HG02981 (cell line): ENCODE results near the gene PTCD2.
"Not testable (repeated sequence)": the region's sequence is repeated elsewhere in the genome, so short reads cannot be mapped to it uniquely, and the experiment has no call there.

ENCODE experiments used
- ATAC-seq: cut with Tn5 transposase; IDR thresholded peaks from one replicate; pipeline ENCODE4 v1.9.1; 2021; ENCODE audit warnings: mild to moderate bottlenecking, moderate library complexity; ENCODE audit not compliant: unreplicated experiment

Gene PTCD2

DNA sequence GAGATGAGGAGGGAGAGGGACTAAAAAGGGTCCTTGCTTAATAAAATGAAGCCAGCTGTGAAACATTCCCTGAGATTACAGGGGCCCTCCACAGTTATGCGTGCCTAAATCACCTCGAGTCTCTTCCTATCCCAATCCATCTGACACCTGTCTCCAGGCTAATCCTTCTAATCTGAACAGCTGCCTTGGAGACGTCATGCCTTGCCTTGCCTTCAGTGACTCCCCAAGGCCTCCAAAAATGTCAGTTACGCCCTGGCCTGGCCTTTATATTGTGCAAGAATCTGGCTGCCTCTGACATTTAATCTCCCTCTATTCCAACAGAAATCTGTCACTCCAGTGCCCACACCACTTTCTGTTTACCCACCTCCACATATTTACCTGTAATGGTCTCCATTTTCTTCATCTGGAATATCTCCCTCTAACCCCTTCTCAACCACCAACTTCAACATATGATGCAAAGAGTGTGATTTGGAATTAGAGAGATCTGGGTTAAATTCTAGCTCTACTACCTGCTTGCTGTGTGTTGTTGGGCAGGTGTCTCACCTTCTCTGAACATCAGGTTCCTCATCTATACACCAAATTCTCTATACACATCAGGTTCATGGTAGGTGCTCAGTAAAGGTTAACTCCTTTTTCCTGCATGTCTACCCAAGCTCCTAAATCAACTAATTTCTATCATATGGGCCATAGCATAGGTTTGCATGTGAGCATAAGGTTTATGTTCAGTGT, 57.9 kb downstream of the PTCD2 start:
- no peak for ATAC-seq

GRCh38 chr5:72378639-72379289, 58.6 kb downstream of the PTCD2 start:
- ATAC-seq = no peak

DNA sequence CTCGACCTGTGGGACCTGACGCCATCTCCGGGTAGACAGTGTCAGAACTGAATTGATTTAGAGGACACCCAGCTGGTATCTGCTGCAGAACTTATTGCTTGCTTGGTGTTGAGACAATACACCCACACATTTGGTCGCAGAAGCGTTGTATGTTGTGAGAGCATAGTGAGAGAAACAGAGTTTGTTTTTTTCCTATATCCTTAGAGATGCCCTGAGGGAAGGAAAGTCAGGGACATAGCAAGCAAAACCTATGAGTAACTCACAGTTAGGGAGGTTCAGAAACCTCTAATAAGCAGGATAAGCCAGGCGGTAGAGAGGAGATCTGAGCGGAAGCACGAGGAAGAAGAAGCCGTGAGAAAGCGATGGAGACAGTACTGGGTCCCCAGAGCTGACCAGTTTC, 59.8 kb downstream of the PTCD2 start:
- no peak for ATAC-seq

DNA sequence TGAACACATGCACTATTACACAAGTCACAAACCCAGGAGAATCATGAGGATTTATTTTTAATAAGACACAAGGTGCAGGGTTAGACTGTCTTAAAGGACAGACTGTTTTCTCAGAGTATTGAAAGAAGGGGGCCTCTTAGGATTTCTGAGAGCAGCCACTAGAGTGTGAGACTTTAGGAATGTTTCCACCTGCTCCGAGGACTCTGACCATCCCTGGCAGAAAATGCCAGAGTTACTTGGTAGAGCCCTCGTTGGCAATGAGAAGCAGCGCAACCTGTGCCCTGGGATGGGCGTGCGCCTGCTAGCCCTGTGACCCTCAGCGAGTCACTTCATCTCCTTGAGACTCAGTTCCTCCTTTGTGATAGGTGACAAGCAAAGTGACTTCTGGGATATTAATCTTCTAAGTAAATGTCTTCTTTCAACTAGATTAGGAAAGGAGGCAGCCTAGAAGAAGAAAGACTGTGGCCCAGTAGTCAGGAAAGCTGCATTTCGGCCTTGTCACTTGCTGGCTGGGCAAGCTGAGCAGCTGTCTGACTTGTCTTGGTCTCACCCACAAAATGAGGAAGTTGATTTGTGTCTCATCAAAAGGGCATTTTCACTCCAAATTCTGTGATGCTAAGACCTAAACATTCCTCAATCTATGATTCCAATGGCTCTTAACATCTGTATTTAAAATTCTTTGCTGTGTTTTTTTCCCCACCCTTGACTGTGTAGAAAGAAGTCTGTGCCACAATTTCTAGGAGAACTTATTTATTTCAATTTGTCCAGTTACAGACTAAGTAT, 60.5 kb downstream of the PTCD2 start:
- ATAC-seq = no peak

DNA sequence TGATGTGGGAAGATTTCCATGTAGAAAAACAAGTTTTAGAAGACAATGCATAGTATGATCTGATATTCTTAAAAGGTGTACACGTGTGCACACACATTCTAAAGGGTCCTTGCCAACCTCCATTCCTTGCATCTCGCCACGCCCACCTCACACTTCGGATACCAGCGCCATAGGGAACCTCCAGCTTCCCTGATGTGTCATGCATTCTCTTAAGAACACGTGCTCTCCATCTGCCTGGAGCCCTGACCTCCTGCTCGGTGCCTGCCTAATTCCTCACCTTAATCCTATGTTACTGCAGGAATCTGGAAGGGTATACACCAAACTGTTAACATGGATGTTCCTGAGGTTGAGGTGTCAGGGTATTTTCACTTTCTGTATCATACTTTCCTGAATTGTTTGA, 63.1 kb downstream of the PTCD2 start:
- no peak for ATAC-seq

GRCh38 chr5:72383726-72384125, 63.6 kb downstream of the PTCD2 start:
- ATAC-seq = no peak

DNA sequence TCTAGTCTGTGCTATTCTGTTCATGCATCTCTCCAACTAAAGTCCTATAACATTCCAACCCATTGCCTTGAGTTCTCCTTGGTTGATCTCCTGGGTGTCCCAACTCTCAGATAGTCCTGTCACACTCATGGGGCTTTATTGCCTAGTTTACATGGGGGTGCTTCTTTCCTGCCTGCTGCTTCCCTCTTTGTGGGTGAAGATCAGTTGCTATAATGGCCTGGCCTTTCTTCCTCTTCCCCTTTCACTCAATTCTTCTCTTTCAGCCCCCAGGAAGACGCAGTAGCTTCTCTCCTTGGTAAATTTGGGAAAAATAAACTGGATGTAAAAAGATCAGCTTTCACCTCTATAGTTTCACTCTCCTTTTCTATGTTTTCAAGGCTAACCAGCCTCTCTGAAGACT, 66.5 kb downstream of the PTCD2 start:
- ATAC-seq = no peak

- no peak for ATAC-seq
Observed at GRCh38 chr5:72387985-72388384, 67.8 kb downstream of the PTCD2 start.

DNA sequence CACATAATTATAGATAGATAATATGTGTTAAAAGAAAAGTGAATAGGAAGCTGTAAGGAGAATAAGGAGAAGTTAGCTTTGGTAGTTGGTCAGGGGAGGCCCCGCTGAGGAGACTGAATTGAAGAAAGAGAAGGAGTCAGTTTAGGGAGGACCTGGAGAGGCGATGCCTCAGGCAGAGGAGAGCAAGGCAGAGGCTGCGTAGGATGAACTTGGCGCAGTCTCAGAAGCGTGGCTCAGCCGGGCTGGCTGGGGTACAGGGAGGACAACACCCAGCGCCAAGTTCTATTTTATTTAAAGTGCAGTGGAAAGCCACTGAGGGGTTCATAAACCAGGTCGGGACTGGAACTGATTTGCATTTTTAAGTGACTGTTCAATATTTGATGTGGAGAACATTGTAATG, 68.5 kb downstream of the PTCD2 start:
- no peak for ATAC-seq

DNA sequence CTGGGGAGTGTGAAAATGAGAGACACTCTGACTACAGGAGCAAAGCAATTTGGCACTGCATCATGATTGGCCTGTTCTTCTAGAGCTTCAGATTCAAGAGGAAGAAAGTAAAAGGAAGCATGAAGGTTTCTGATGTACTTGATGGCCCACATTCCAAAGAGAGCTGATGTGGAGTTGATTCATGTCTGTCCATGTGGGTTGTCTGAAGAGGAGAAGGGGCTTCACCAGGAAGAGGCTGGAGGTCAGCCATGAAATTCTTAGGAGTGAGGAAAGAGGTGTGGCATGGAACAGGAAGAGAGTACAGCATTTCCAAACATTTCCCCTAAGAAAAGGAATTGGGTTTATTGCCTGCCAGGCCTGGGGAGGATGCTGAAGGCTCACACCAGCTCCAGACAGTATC, 70.7 kb downstream of the PTCD2 start:
- no peak for ATAC-seq

DNA sequence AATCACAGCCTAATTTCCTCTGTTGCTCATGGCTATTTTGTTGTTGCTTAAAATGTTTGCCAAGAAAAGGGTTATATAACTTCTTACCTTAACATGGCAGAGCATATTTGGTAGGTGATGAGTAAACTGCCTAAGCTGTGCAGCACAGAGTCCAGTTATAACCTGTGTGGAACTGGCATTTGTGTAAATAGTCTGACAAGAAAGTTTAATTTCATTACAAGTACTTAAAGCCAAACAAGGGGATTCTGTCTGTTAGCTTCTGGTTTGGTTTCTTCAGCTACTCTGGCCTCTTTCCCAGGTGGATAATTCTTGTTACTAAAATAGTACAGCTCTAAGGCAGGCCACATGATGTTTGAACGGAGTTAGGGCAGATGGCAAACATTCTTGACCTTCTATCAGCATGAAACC, 72.2 kb downstream of the PTCD2 start:
- no peak for ATAC-seq

DNA sequence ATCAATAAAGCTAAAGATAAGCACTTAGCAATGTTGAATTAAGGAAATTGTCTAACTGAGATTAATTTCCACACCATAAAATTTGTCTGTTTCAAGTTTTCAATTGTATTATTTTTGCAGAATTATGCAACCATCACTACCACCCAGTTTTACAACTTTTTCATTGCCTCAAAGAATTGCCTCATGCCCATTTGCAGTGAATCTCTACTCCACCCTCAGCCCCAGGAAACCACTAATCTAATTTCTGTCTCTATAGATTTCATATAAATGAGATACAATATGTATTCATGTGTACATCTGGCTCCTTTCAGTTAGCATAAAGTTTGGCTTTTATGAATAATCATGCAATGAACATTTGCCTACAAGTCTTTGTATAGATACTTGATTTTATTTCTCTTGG, 72.9 kb downstream of the PTCD2 start:
- ATAC-seq = no peak

- peak; percentile 56 for ATAC-seq
Observed at GRCh38 chr5:72394688-72395087, 74.5 kb downstream of the PTCD2 start.

GRCh38 chr5:72397836-72398235, 77.7 kb downstream of the PTCD2 start:
- no peak for ATAC-seq

DNA sequence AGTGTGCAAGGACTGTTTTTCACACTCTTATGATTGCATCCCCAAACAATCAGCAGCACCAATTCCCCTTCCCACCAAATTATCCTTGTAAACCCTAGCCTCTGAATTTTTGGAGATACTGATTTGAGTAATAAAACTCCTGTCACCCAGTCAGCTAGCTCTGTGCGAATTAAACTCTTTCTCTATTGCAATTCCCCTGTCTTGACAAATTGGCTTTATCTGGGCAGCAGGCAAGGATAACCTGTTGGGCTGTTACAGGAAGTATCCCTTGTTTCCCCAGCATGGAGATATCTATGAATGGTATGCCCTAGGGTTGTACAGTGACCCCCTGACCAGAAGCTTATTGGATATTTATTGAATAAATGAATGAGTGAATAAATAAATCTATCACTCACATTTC, 80.8 kb downstream of the PTCD2 start:
- ATAC-seq = no peak

DNA sequence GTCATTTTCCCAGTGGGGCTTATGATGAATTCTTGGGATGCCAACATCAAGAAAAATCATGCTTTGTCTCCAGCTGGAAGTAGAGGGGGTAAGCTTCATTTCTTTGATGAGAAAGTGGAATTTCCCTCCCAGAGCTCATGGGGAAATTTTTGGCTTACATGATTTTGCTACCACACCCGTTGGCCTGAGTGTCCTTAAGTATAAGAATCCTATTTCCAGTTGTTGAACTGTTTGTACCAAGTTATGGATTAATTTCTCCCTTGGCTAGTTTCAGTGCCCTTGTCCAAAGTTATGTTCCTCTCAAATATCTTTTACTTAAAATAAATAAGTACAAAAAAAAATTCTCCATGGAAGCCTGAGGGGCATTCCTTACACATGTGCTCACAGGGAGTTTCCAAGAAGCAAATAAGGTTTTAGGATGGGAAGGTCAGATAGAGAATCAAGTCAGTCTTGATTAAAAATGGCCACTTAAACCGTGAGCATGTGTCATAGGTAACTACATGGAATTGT, 82.3 kb downstream of the PTCD2 start:
- ATAC-seq = no peak

GRCh38 chr5:72402959-72403628, 82.9 kb downstream of the PTCD2 start:
- no peak for ATAC-seq

DNA sequence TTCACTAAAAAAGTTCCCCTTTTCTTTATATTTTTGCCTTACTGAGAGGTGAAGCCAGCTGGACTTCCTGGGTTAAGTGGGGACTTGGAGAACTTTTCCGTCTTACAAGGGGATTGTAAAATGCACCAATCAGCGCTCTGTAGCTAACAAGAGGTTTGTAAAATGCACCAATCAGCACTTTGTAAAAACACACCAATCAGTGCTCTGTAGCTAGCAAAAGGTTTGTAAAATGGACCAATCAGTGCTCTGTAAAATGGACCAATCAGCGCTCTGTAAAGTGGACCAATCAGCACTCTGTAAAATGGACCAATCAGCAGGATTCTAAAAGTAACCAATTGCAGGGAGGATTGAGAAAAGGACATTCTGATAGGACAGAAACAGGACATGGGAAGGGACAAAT, 84.6 kb downstream of the PTCD2 start:
- not testable (repeated sequence) for ATAC-seq

DNA sequence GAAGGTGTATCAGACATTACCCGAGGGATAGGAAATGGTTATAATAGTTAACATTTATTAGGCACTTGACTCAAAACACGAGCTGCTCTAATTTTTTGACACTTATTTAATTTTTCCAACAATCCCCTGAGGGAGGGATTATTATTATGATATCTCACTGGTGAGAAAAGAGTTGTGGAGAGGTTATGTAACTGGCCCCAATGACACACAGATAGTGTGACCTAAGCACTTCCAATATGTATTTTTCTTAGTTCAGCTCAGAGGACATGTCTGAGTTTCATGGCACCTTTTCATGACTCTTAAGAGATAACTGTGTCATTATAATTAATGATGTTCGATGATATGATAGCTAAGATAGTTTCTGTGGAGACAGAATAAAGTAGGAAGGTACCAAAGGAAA, 86.9 kb downstream of the PTCD2 start:
- no peak for ATAC-seq

GRCh38 chr5:72407541-72407940, 87.4 kb downstream of the PTCD2 start:
- no peak for ATAC-seq

- no peak for ATAC-seq
Observed at GRCh38 chr5:72408127-72408526, 88.0 kb downstream of the PTCD2 start.
